HepG2 (cell line): ENCODE measurements around the gene OAF. TPM values are rescaled to one million over a fixed set of nuclear protein-coding genes. Genes with fewer than 3 reads are reported as not detected.

Experiments used
- ATAC-seq: fragments of 200-7000 bp; cut with Tn5 transposase; 3 replicates; pipeline ENCODE4 v1.9.1; 2020; ENCODE audit warnings: mild to moderate bottlenecking, moderate library complexity
- BruUV-seq: library from RNA; stranded (reverse); fragments of 400-500 nt; replicated peaks from 2 replicates; lab custom pipeline; 2021; lab: Mats Ljungman, UMichigan
- CTCF ChIA-PET: fragments of 300-600 bp; formaldehyde crosslinking; extraction: SDS; loops from one replicate; lab custom pipeline; 2021; ENCODE audit warnings: low total read pairs, inconsistent platforms, low intra/inter-chr PET ratio; lab: Yijun Ruan, JAX
- POLR2A ChIA-PET: fragments of 350-600 bp; sonication (Branson Sonifier 250); formaldehyde crosslinking; loops from one replicate; lab custom pipeline; 2020; ENCODE audit warnings: antibody characterized with exemption, inconsistent platforms; lab: Yijun Ruan, JAX
- DNase-seq: peaks from one replicate; pipeline ENCODE4 v3.0.0-alpha.2; 2015; ENCODE audit warnings: low spot score
- FAIRE-seq: peaks from 3 replicates; lab custom pipeline; 2011; peaks lifted over from hg19 to GRCh38; lab: Jason Lieb, UNC
- H2AFZ ChIP-seq: one replicate; pipeline ENCODE4 v1.6.1; 2011; ENCODE audit warnings: low read length, inconsistent platforms
- H3K27ac ChIP-seq: fragments of 300-600 bp; 3 replicates; pipeline ENCODE4 v1.8.0; 2011; ENCODE audit warnings: mixed run types, mild to moderate bottlenecking, mixed read lengths, low read length, inconsistent platforms; ENCODE audit not compliant: insufficient read depth; ENCODE audit errors: extremely low read length
- H3K27me3 ChIP-seq, 2 experiments: fragments of 200-600 bp in 1 of 2; 2 replicates in 1 of 2; 3 replicates in 1 of 2; pipeline versions ENCODE4 v1.6.0 to v1.8.0; 2011; ENCODE audit warnings: low read length in 2 of 2, mild to moderate bottlenecking in 2 of 2, moderate library complexity in 2 of 2, inconsistent platforms in 1 of 2; ENCODE audit not compliant: insufficient read depth in 2 of 2, control insufficient read depth in 1 of 2
- H3K36me3 ChIP-seq, 2 experiments: fragments of 200-600 bp in 1 of 2; replicated peaks in 1 of 2; 2 replicates in 1 of 2; 3 replicates in 1 of 2; pipeline versions ENCODE4 v1.5.1 to v1.8.0; 2011; ENCODE audit warnings: low read length in 2 of 2, inconsistent platforms in 1 of 2; ENCODE audit not compliant: insufficient read depth in 2 of 2, control insufficient read depth in 1 of 2
- H3K4me1 ChIP-seq: 2 replicates; pipeline ENCODE4 v1.5.1; 2012; ENCODE audit warnings: low read length, inconsistent platforms; ENCODE audit not compliant: insufficient read depth
- H3K4me2 ChIP-seq: 2 replicates; pipeline ENCODE4 v1.6.0; 2011; ENCODE audit warnings: low read depth, low read length, inconsistent platforms
- H3K4me3 ChIP-seq, 3 experiments: fragments of 200-600 bp in 1 of 3; sonication (generic), shearing (Covaris generic) in 1 of 3; replicated peaks in 1 of 3; 2 replicates each; pipeline ENCODE4 v1.5.1; 2011 to 2016; ENCODE audit warnings: low read length in 3 of 3, inconsistent platforms in 2 of 3, low read depth in 2 of 3, mild to moderate bottlenecking in 2 of 3, control low read depth in 1 of 3, mixed read lengths in 1 of 3; ENCODE audit not compliant: insufficient read depth in 1 of 3
- H3K79me2 ChIP-seq: one replicate; pipeline ENCODE4 v1.6.1; 2011; ENCODE audit warnings: low read length, inconsistent platforms; ENCODE audit not compliant: insufficient read depth
- H3K9ac ChIP-seq: 2 replicates; pipeline ENCODE4 v1.6.0; 2011; ENCODE audit warnings: mild to moderate bottlenecking, low read depth, low read length, inconsistent platforms; ENCODE audit not compliant: insufficient read depth
- H3K9me3 ChIP-seq: 2 replicates; pipeline ENCODE4 v1.5.1; 2012; ENCODE audit warnings: mild to moderate bottlenecking, low read length
- H4K20me1 ChIP-seq: 2 replicates; pipeline ENCODE4 v1.6.0; 2011; ENCODE audit warnings: inconsistent platforms, mild to moderate bottlenecking, low read length, moderate library complexity; ENCODE audit not compliant: insufficient read depth
- SMAD3 ChIP-seq: sonication (generic); formaldehyde crosslinking; IDR thresholded peaks from 2 replicates; pipeline ENCODE4 v1.4.0; 2020; ENCODE audit warnings: missing genetic modification reagents
- SNAI1 ChIP-seq: sonication (generic); formaldehyde crosslinking; IDR thresholded peaks from 2 replicates; pipeline ENCODE4 v1.5.0; 2020; ENCODE audit warnings: mild to moderate bottlenecking, missing genetic modification reagents, borderline replicate concordance
- THAP7 ChIP-seq: sonication (generic); formaldehyde crosslinking; IDR thresholded peaks from 2 replicates; pipeline ENCODE4 v1.8.1; 2023; ENCODE audit warnings: mild to moderate bottlenecking, missing genetic modification reagents
- TOPORS ChIP-seq: sonication (generic); formaldehyde crosslinking; IDR thresholded peaks from 2 replicates; pipeline ENCODE4 v1.8.0; 2023; ENCODE audit warnings: mild to moderate bottlenecking, missing genetic modification reagents
- ZC3H13 ChIP-seq: sonication (generic); formaldehyde crosslinking; IDR thresholded peaks from 2 replicates; pipeline ENCODE4 v1.8.1; 2023; ENCODE audit warnings: mild to moderate bottlenecking, missing genetic modification reagents, moderate library complexity
- ZNF276 ChIP-seq: sonication (generic); formaldehyde crosslinking; IDR thresholded peaks from 2 replicates; pipeline ENCODE4 v1.4.0; 2020; ENCODE audit warnings: mild to moderate bottlenecking, low read depth, missing genetic modification reagents
- ZNF674 ChIP-seq: sonication (generic); formaldehyde crosslinking; IDR thresholded peaks from 2 replicates; pipeline ENCODE4 v1.5.0; 2020; ENCODE audit warnings: low read depth, mild to moderate bottlenecking, missing genetic modification reagents
- WGBS: methylation state at CpG from one replicate; pipeline ENCODE4 v1.1.6; 2017; ENCODE audit warnings: low lambda C conversion rate; 5-methylcytosine and 5-hydroxymethylcytosine counted together
- in situ Hi-C: cut with HindIII; loops from 2 replicates; pipeline ENCODE4 v1.10.0; 2017; ENCODE audit warnings: low pct_unique_long_range_greater_than_20kb; ENCODE audit not compliant: extremely low pct_ligation_motif_present
- intact Hi-C: fragments of 100-400 bp; cut with micrococcal nuclease; formaldehyde crosslinking; loops from one replicate; pipeline ENCODE4 v1.10.0; 2022; ENCODE audit not compliant: unreplicated experiment
- polyA plus RNA-seq, 8 experiments: library from polyadenylated mRNA; depleted of rRNA in 3 of 8; stranded (reverse) in 7 of 8; unstranded in 1 of 8; fragments of >200 nt; fragmentation: Illumina TruSeq in 4 of 8; extraction: Trizol in 4 of 8; gene quantifications; 2 replicates each; pipeline versions ENCODE4 v1.2.1 to v1.2.3, GENCODE V29; 2011 to 2016; ENCODE audit warnings: low read depth in 4 of 8, missing spikeins in 1 of 8, mixed read lengths in 1 of 8; ENCODE audit not compliant: insufficient read depth in 1 of 8
- total RNA-seq, 5 experiments: library from RNA; depleted of rRNA; stranded (reverse); fragments of >200 nt; fragmentation: Illumina TruSeq; extraction: Trizol; gene quantifications; 2 replicates each; pipeline ENCODE4 v1.2.3, GENCODE V29; 2016; ENCODE audit warnings: low read depth in 1 of 5
- TF ChIP-seq, protein P1 (sequence below): IDR thresholded peaks from 2 replicates; pipeline ENCODE4 v1.6.1; 2012; ENCODE audit warnings: inconsistent platforms

Gene OAF
- total and polyA plus RNA-seq, 2 of the 13 experiments (the other 11 are each of a cell fraction or from before 2014, with no cell fraction given): 63.7 to 94.6 TPM

DNA sequence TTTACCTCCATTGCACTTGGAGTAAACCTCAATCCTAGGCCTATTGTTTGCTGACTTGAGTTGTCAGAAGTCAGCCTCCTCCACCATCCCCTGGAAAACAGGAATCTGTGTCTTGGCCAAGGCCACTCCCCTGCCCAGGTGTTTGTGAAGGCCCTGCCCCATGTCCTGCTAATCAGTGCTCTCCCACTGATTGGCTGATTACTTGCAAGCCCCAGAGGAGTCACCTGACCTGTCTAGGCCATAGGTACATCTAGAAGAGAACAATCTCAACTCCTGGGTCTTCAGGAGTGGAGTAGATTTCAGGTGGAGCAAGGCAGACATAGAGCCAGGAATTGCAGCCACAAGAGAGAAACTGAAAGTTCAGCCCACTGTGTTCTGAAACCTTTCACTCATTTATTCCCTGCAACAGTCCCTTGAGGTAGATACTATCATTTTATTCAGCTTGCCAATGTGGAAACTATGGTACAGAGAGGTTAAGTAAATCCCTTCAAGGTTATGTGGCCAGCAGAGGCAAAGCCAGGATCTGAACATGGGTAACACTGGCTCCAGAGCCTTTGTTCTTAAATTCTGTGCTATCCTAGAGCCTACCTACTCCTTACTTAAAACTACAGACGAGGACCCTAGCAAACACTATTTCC is 10.4 kb downstream of the OAF start:
- TF ChIP-seq SMAD3 (CRISPR knock-in tag): no peak
- no peak for TF ChIP-seq SNAI1 (CRISPR knock-in tag)
- TF ChIP-seq ZC3H13 (CRISPR knock-in tag): no peak
- TF ChIP-seq TOPORS (CRISPR knock-in tag): no peak
- TF ChIP-seq, protein P1, sequence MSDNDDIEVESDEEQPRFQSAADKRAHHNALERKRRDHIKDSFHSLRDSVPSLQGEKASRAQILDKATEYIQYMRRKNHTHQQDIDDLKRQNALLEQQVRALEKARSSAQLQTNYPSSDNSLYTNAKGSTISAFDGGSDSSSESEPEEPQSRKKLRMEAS: no peak
- TF ChIP-seq THAP7: no peak
- no peak for TF ChIP-seq ZNF276 (CRISPR knock-in tag)
- TF ChIP-seq ZNF674 (CRISPR knock-in tag): no peak
- 100% methylated on average over 1 of the region's 1 CpG for WGBS
- no TSS peak for BruUV-seq
- Histone ChIP-seq H3K4me2 (no peak overlapping the region), H3K27me3 (no peaks in the 10 kb centered on the region), H3K4me1 (peaks cover 52% of the 10 kb centered on the region), H4K20me1 (peaks cover 21% of the 10 kb centered on the region), H3K36me3 (peaks cover 7 to 41% of the 10 kb centered on the region in 2 experiments), H3K27ac (no peak overlapping the region), H3K9ac (no peak overlapping the region), H3K4me3 (no peak overlapping the region), H3K79me2 (peaks cover 6% of the 10 kb centered on the region), H3K9me3 (no peaks in the 10 kb centered on the region), H2AFZ (no peak overlapping the region)
- CTCF ChIA-PET: no interaction called here
- POLR2A ChIA-PET: interaction anchor here (1.0 kb wide), 1 partner anchor 36 kb away, joined by 4 read pairs; no protein-coding TSS in a partner anchor
- DNase-seq (no peak), FAIRE-seq (no peak), ATAC-seq (no peak)
- intact Hi-C loops (no loop called here), in situ Hi-C loops (no loop called here)
